HG03135 (cell line): ENCODE measurements around the gene SLC38A3.
"Not testable (repeated sequence)": the region's sequence is repeated elsewhere in the genome, so short reads cannot be mapped to it uniquely, and the experiment has no call there.

Source experiments
- ATAC-seq: cut with Tn5 transposase; IDR thresholded peaks from one replicate; pipeline ENCODE4 v1.9.1; 2021; ENCODE audit warnings: mild to moderate bottlenecking, moderate library complexity; ENCODE audit not compliant: unreplicated experiment

Gene SLC38A3

GRCh38 chr3:50210176-50210509 is 5.1 kb downstream of the SLC38A3 start:
- no peak for ATAC-seq

GRCh38 chr3:50210510-50211367 is 5.7 kb downstream of the SLC38A3 start:
- no peak for ATAC-seq

GRCh38 chr3:50211368-50211717 is 6.3 kb downstream of the SLC38A3 start:
- not testable (repeated sequence) for ATAC-seq

GRCh38 chr3:50211930-50212329 is 6.9 kb downstream of the SLC38A3 start:
- no peak for ATAC-seq

- no peak for ATAC-seq
Observed at GRCh38 chr3:50212502-50212901, 7.4 kb downstream of the SLC38A3 start.

GRCh38 chr3:50212971-50213370 is 7.9 kb downstream of the SLC38A3 start:
- ATAC-seq, result no peak

GRCh38 chr3:50213373-50213772 is 8.3 kb downstream of the SLC38A3 start:
- ATAC-seq, result no peak

- ATAC-seq, result no peak
Observed at GRCh38 chr3:50214824-50215223, 9.8 kb downstream of the SLC38A3 start.

GRCh38 chr3:50215529-50215928 is 10.5 kb downstream of the SLC38A3 start:
- no peak for ATAC-seq

GRCh38 chr3:50217681-50218080 is 12.6 kb downstream of the SLC38A3 start:
- no peak for ATAC-seq

GRCh38 chr3:50218448-50218847 is 13.4 kb downstream of the SLC38A3 start:
- ATAC-seq, result no peak

GRCh38 chr3:50219285-50219684 is 14.2 kb downstream of the SLC38A3 start:
- ATAC-seq, result no peak

- ATAC-seq, result no peak
Observed at GRCh38 chr3:50220109-50220508, 15.0 kb downstream of the SLC38A3 start.

GRCh38 chr3:50221051-50221410 is 16.0 kb downstream of the SLC38A3 start:
- ATAC-seq, result no peak

- no peak for ATAC-seq
Observed at GRCh38 chr3:50221411-50222168, 16.5 kb downstream of the SLC38A3 start.

- no peak for ATAC-seq
Observed at GRCh38 chr3:50222169-50222528, 17.1 kb downstream of the SLC38A3 start.

GRCh38 chr3:50224639-50225038 is 19.6 kb downstream of the SLC38A3 start:
- no peak for ATAC-seq

- peak; percentile 23 for ATAC-seq
Observed at GRCh38 chr3:50226888-50227389, 21.9 kb downstream of the SLC38A3 start.

- peak; percentile 81 for ATAC-seq
Observed at GRCh38 chr3:50227390-50228183, 22.5 kb downstream of the SLC38A3 start.

GRCh38 chr3:50228184-50228763 is 23.2 kb downstream of the SLC38A3 start:
- not testable (repeated sequence) for ATAC-seq

- no peak for ATAC-seq
Observed at GRCh38 chr3:50229490-50229889, 24.4 kb downstream of the SLC38A3 start.
